Neuronal stem cell (in vitro differentiated cells): ENCODE measurements around the gene MYZAP.
"Not testable (repeated sequence)": the region's sequence is repeated elsewhere in the genome, so short reads cannot be mapped to it uniquely, and the experiment has no call there.

ENCODE experiments used
- DNase-seq: peaks from one replicate; pipeline ENCODE4 v3.0.0-alpha.2; 2013; ENCODE audit warnings: low spot score
- H2AFZ ChIP-seq: one replicate; pipeline ENCODE4 v1.6.1; 2013; ENCODE audit warnings: mild to moderate bottlenecking, low read length, inconsistent platforms
- H2AK5ac ChIP-seq: 2 replicates; pipeline ENCODE4 v1.6.1; 2013; ENCODE audit warnings: low read depth, mild to moderate bottlenecking, inconsistent platforms, low read length, moderate library complexity, mixed read lengths
- H2BK120ac ChIP-seq: 2 replicates; pipeline ENCODE4 v1.6.1; 2013; ENCODE audit warnings: low read depth, mild to moderate bottlenecking, inconsistent platforms, low read length, moderate library complexity, mixed read lengths
- H2BK12ac ChIP-seq: one replicate; pipeline ENCODE4 v1.6.1; 2013; ENCODE audit warnings: low read length, inconsistent platforms
- H2BK15ac ChIP-seq: 2 replicates; pipeline ENCODE4 v1.6.1; 2013; ENCODE audit warnings: mild to moderate bottlenecking, low read length, inconsistent platforms, mixed read lengths
- H2BK5ac ChIP-seq: one replicate; pipeline ENCODE4 v1.6.1; 2013; ENCODE audit warnings: inconsistent platforms, mild to moderate bottlenecking, low read length, moderate library complexity
- H3K14ac ChIP-seq: one replicate; pipeline ENCODE4 v1.6.1; 2013; ENCODE audit warnings: low read length, inconsistent platforms
- H3K18ac ChIP-seq: 2 replicates; pipeline ENCODE4 v1.6.1; 2013; ENCODE audit warnings: low read length, inconsistent platforms
- H3K23ac ChIP-seq: 2 replicates; pipeline ENCODE4 v1.6.1; 2013; ENCODE audit warnings: low read depth, mild to moderate bottlenecking, mixed read lengths, low read length, inconsistent platforms; ENCODE audit not compliant: poor library complexity
- H3K27ac ChIP-seq: replicated peaks from 3 replicates; pipeline ENCODE4 v1.5.1; 2013; ENCODE audit warnings: low read length, inconsistent platforms
- H3K27me3 ChIP-seq, 3 experiments: 2 replicates each; pipeline ENCODE4 v1.6.1; 2013; ENCODE audit warnings: low read length in 3 of 3, mild to moderate bottlenecking in 2 of 3, inconsistent platforms in 1 of 3, low read depth in 1 of 3, mixed read lengths in 1 of 3, moderate library complexity in 1 of 3; ENCODE audit not compliant: control insufficient read depth in 3 of 3, insufficient read depth in 3 of 3
- H3K36me3 ChIP-seq, 2 donors: replicated peaks in 1 of 2; 2 replicates each; pipeline ENCODE4 v1.6.1; 2013; ENCODE audit warnings: low read length in 2 of 2; ENCODE audit not compliant: control insufficient read depth in 2 of 2, insufficient read depth in 2 of 2
- H3K4ac ChIP-seq: 2 replicates; pipeline ENCODE4 v1.6.1; 2013; ENCODE audit warnings: inconsistent platforms, mild to moderate bottlenecking, low read length, moderate library complexity
- H3K4me1 ChIP-seq, 2 donors: 1 replicate in 1 of 2; 2 replicates in 1 of 2; pipeline ENCODE4 v1.6.1; 2013; ENCODE audit warnings: low read length in 2 of 2, low read depth in 1 of 2; ENCODE audit not compliant: control insufficient read depth in 2 of 2, insufficient read depth in 1 of 2
- H3K4me2 ChIP-seq: one replicate; pipeline ENCODE4 v1.6.1; 2013; ENCODE audit warnings: mild to moderate bottlenecking, low read length, inconsistent platforms; ENCODE audit not compliant: insufficient read depth, poor library complexity, severe bottlenecking
- H3K4me3 ChIP-seq, 2 donors: 2 replicates each; pipeline ENCODE4 v1.5.1; 2013; ENCODE audit warnings: low read length in 2 of 2, mild to moderate bottlenecking in 2 of 2, inconsistent platforms in 1 of 2, moderate library complexity in 1 of 2
- H3K79me1 ChIP-seq: one replicate; pipeline ENCODE4 v1.6.1; 2013; ENCODE audit warnings: low read depth, mild to moderate bottlenecking, inconsistent platforms, low read length, moderate library complexity
- H3K9ac ChIP-seq: one replicate; pipeline ENCODE4 v1.6.1; 2013; ENCODE audit warnings: mild to moderate bottlenecking, low read depth, low read length, inconsistent platforms; ENCODE audit not compliant: poor library complexity
- H3K9me3 ChIP-seq, 2 donors: replicated peaks in 1 of 2; 2 replicates each; pipeline versions ENCODE3 to v1.6.1; 2013; ENCODE audit warnings: low read length in 2 of 2, mild to moderate bottlenecking in 2 of 2, inconsistent platforms in 1 of 2, low read depth in 1 of 2, mixed read lengths in 1 of 2, moderate library complexity in 1 of 2; ENCODE audit not compliant: control insufficient read depth in 2 of 2, insufficient read depth in 1 of 2
- H4K8ac ChIP-seq: one replicate; pipeline ENCODE4 v1.6.1; 2013; ENCODE audit warnings: low read depth, mild to moderate bottlenecking, inconsistent platforms, low read length, moderate library complexity
- H4K91ac ChIP-seq: one replicate; pipeline ENCODE4 v1.6.1; 2013; ENCODE audit warnings: low read length, low read depth, mild to moderate bottlenecking, inconsistent platforms; ENCODE audit not compliant: poor library complexity
- WGBS, 2 donors: extraction: QIAGEN DNeasy Blood & Tissue Kit; methylation state at CpG; one replicate each; pipeline ENCODE4 v1.1.7; 2013; ENCODE audit warnings: missing lambda C conversion rate in 2 of 2, mixed read lengths in 1 of 2; ENCODE audit not compliant: insufficient read length in 2 of 2, insufficient replicate concordance in 1 of 2; ENCODE audit errors: extremely low coverage in 2 of 2; 5-methylcytosine and 5-hydroxymethylcytosine counted together

The MYZAP gene

GRCh38 chr15:57614241-57614640, 22.5 kb downstream of the MYZAP start:
- Histone ChIP-seq H3K9me3 (peaks cover 0 to 2% of the 10 kb centered on the region in 2 donors), H3K14ac (no peak overlapping the region), H3K79me1 (no peaks in the 10 kb centered on the region), H2AK5ac (peak overlapping the region; percentile 60), H3K36me3 (no peaks in the 10 kb centered on the region), H3K23ac (peak overlapping the region; percentile 69), H3K27me3 (peaks cover 0 to 21% (median 0%) of the 10 kb centered on the region in 3 experiments), H3K18ac (peak overlapping the region; percentile 19), H2BK12ac (no peak overlapping the region), H3K4me2 (no peak overlapping the region), H2BK5ac (no peak overlapping the region), H3K4me1 (peaks cover 0 to 5% of the 10 kb centered on the region in 2 donors), H4K8ac (no peak overlapping the region), H3K27ac (no peak overlapping the region), H4K91ac (no peak overlapping the region), H2BK15ac (no peak overlapping the region), H3K9ac (peak overlapping the region; percentile 73), H2BK120ac (no peak overlapping the region), H2AFZ (no peak overlapping the region), H3K4ac (peak overlapping the region; percentile 32), H3K4me3 (no peak overlapping the region)
- no CpG with 5 or more reads among the region's 7 CpGs for WGBS, 2 donors
- no peak for DNase-seq

DNA sequence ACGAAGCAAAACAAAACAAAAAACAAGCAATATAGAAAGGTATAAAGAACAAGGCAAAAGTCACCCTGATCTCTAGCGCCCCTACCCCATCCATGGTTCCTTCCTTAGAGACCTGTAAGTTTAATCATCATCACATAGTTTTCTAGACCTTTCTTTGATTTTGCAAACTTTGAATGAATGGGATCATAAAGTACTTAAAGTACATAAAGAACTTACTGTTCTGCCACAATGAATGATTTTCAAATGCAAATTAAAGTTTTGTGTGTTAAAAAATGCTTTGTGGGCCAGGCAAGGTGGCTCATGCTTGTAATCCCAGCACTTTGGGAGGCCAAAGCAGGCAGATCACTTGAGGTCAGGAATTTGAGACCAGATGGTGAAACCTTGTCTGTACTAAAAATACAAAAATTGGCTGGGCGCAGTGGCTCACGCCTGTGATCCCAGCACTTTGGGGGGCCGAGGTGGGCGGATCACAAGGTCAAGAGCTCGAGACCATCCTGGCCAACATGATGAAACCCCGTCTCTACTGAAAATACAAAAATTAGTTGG, 24.3 kb downstream of the MYZAP start:
- not testable (repeated sequence) for H2AK5ac ChIP-seq, H3K36me3 ChIP-seq, H2BK5ac ChIP-seq, H3K79me1 ChIP-seq, H3K4me1 ChIP-seq, H2BK15ac ChIP-seq, H3K23ac ChIP-seq, H3K4ac ChIP-seq, H3K9ac ChIP-seq, H3K9me3 ChIP-seq, H2AFZ ChIP-seq, H4K91ac ChIP-seq, H3K14ac ChIP-seq, H3K4me2 ChIP-seq, DNase-seq, H2BK12ac ChIP-seq, H3K18ac ChIP-seq, H3K4me3 ChIP-seq, H3K27ac ChIP-seq, H4K8ac ChIP-seq, H2BK120ac ChIP-seq
- WGBS, 2 donors, result no CpG with 5 or more reads among the region's 8 CpGs
- H3K27me3 ChIP-seq, result peaks cover 0 to 16% (median 0%) of the 10 kb centered on the region in 3 experiments

- Histone ChIP-seq H4K8ac (no peak overlapping the region), H3K23ac (no peak overlapping the region), H3K27ac (no peak overlapping the region), H3K79me1 (no peaks in the 10 kb centered on the region), H3K18ac (no peak overlapping the region), H3K4me1 (peaks cover 0 to 2% of the 10 kb centered on the region in 2 donors), H3K4ac (no peak overlapping the region), H2BK12ac (no peak overlapping the region), H4K91ac (no peak overlapping the region), H2BK120ac (no peak overlapping the region), H3K9ac (no peak overlapping the region), H3K4me2 (no peak overlapping the region), H2BK5ac (no peak overlapping the region), H3K4me3 (no peak overlapping the region), H2AFZ (no peak overlapping the region), H3K27me3 (peaks cover 0 to 20% (median 0%) of the 10 kb centered on the region in 3 experiments), H2AK5ac (no peak overlapping the region), H3K9me3 (peaks cover 0 to 2% of the 10 kb centered on the region in 2 donors), H3K36me3 (no peaks in the 10 kb centered on the region), H3K14ac (no peak overlapping the region), H2BK15ac (no peak overlapping the region)
- DNase-seq, result no peak
- no CpG with 5 or more reads among the region's 1 CpG for WGBS, 2 donors
Measured at GRCh38 chr15:57618325-57618724, 26.6 kb downstream of the MYZAP start.

GRCh38 chr15:57619746-57620145, 28.0 kb downstream of the MYZAP start:
- no peak overlapping the region for H4K91ac ChIP-seq
- no CpG with 5 or more reads among the region's 3 CpGs for WGBS, 2 donors
- H3K23ac ChIP-seq, result no peak overlapping the region

More at GRCh38 chr15:57619746-57620145, 28.0 kb downstream of the MYZAP start:
- H3K27ac ChIP-seq, result no peak overlapping the region
- peaks cover 0 to 2% of the 10 kb centered on the region in 2 donors for H3K4me1 ChIP-seq
- no peak overlapping the region for H3K4ac ChIP-seq
- H2BK5ac ChIP-seq, result no peak overlapping the region
- H3K4me3 ChIP-seq, result no peak overlapping the region
- H4K8ac ChIP-seq, result no peak overlapping the region
- no peak overlapping the region for H3K9ac ChIP-seq
- no peak overlapping the region for H3K4me2 ChIP-seq
- H3K27me3 ChIP-seq, result peaks cover 0 to 20% (median 0%) of the 10 kb centered on the region in 3 experiments
- no peak overlapping the region for H2BK120ac ChIP-seq
- no peak overlapping the region for H2BK12ac ChIP-seq
- H2AFZ ChIP-seq, result no peak overlapping the region
- no peak overlapping the region for H2AK5ac ChIP-seq
- no peaks in the 10 kb centered on the region for H3K36me3 ChIP-seq
- no peak overlapping the region for H3K14ac ChIP-seq
- H3K79me1 ChIP-seq, result no peaks in the 10 kb centered on the region
- no peak overlapping the region for H3K18ac ChIP-seq
- no peak for DNase-seq
- no peak overlapping the region for H2BK15ac ChIP-seq
- H3K9me3 ChIP-seq, result no peaks in the 10 kb centered on the region
